Stimulated activated CD4-positive, alpha-beta T cell treated with anti-CD3 and anti-CD28 coated beads, TNF-alpha, amount 100 ng/mL, for 1 hour (primary cell): ENCODE measurements around the gene GLRA2.

Experiments
- DNase-seq, 3 donors: peaks; one replicate each; pipeline ENCODE4 v3.0.0-alpha.2; 2020; ENCODE audit warnings: low read depth in 3 of 3, low spot score in 1 of 3

The GLRA2 gene

GRCh38 chrX:14697451-14697850 lies 168.1 kb downstream of the GLRA2 start:
- DNase-seq, result no peak

GRCh38 chrX:14698790-14699189 lies 169.5 kb downstream of the GLRA2 start:
- DNase-seq, result no peak

- no peak for DNase-seq
Measured at GRCh38 chrX:14700982-14701381, 171.6 kb downstream of the GLRA2 start.

- no peak for DNase-seq
Measured at GRCh38 chrX:14702145-14702544, 172.8 kb downstream of the GLRA2 start.

GRCh38 chrX:14712096-14712495 lies 182.8 kb downstream of the GLRA2 start:
- no peak for DNase-seq

GRCh38 chrX:14717949-14718348 lies 188.6 kb downstream of the GLRA2 start:
- no peak for DNase-seq

GRCh38 chrX:14718403-14718802 lies 189.1 kb downstream of the GLRA2 start:
- no peak for DNase-seq

GRCh38 chrX:14729058-14729457 lies 199.7 kb downstream of the GLRA2 start:
- DNase-seq, result no peak

- no peak for DNase-seq
Measured at GRCh38 chrX:14738643-14739042, 209.3 kb downstream of the GLRA2 start.

- DNase-seq, result no peak
Measured at GRCh38 chrX:14753441-14753840, 224.1 kb downstream of the GLRA2 start.

- DNase-seq, result no peak
Measured at GRCh38 chrX:14758029-14758491, 228.7 kb downstream of the GLRA2 start.

- no peak for DNase-seq
Measured at GRCh38 chrX:14775416-14775815, 246.1 kb downstream of the GLRA2 start.

- no peak for DNase-seq
Measured at GRCh38 chrX:14776901-14777300, 247.6 kb downstream of the GLRA2 start.

GRCh38 chrX:14777525-14777924 lies 248.2 kb downstream of the GLRA2 start:
- DNase-seq, result no peak

- DNase-seq, result no peak
Measured at GRCh38 chrX:14779580-14779979, 250.2 kb downstream of the GLRA2 start.
